GM23248 (cell line): ENCODE measurements around the gene PFKFB4. TPM values are rescaled to one million over a fixed set of nuclear protein-coding genes. Genes with fewer than 3 reads are reported as not detected.
"Not testable (repeated sequence)": the region's sequence is repeated elsewhere in the genome, so short reads cannot be mapped to it uniquely, and the experiment has no call there.

Source experiments
- DNase-seq: peaks from one replicate; pipeline ENCODE4 v3.0.0-alpha.2; 2015
- H2AFZ ChIP-seq: fragments of 200-600 bp; sonication (generic); 2 replicates; pipeline ENCODE4 v1.6.1; 2016; ENCODE audit warnings: antibody characterized with exemption
- H3F3A ChIP-seq: fragments of 200-600 bp; sonication (generic); 2 replicates; pipeline ENCODE4 v1.6.1; 2016; ENCODE audit warnings: mild to moderate bottlenecking, antibody characterized with exemption, mixed run types; ENCODE audit not compliant: insufficient read depth
- H3K27ac ChIP-seq: fragments of 200-600 bp; sonication (generic); 2 replicates; pipeline ENCODE4 v1.5.1; 2016; ENCODE audit warnings: mild to moderate bottlenecking
- H3K27me3 ChIP-seq: fragments of 200-600 bp; sonication (generic); replicated peaks from 2 replicates; pipeline ENCODE4 v1.6.1; 2016; ENCODE audit warnings: mild to moderate bottlenecking; ENCODE audit not compliant: insufficient read depth
- H3K36me3 ChIP-seq: fragments of 200-600 bp; sonication (generic); 2 replicates; pipeline ENCODE4 v1.6.1; 2016; ENCODE audit warnings: low read depth, mild to moderate bottlenecking
- H3K4me1 ChIP-seq: fragments of 200-600 bp; sonication (generic); 2 replicates; pipeline ENCODE4 v1.6.1; 2016; ENCODE audit warnings: mild to moderate bottlenecking; ENCODE audit not compliant: insufficient read depth
- H3K4me2 ChIP-seq: fragments of 200-600 bp; sonication (generic); one replicate; pipeline ENCODE4 v1.6.1; 2016; ENCODE audit warnings: mild to moderate bottlenecking; ENCODE audit not compliant: unreplicated experiment
- H3K4me3 ChIP-seq: fragments of 200-600 bp; sonication (generic); 2 replicates; pipeline ENCODE4 v1.5.1; 2016; ENCODE audit warnings: mild to moderate bottlenecking
- H3K79me2 ChIP-seq: fragments of 200-600 bp; sonication (generic); 2 replicates; pipeline ENCODE4 v1.6.1; 2016; ENCODE audit warnings: mild to moderate bottlenecking; ENCODE audit not compliant: insufficient read depth
- H3K9ac ChIP-seq: fragments of 200-600 bp; sonication (generic); 2 replicates; pipeline ENCODE4 v1.6.1; 2016; ENCODE audit warnings: mild to moderate bottlenecking
- H3K9me2 ChIP-seq: fragments of 200-600 bp; sonication (generic); 2 replicates; pipeline ENCODE4 v1.6.1; 2016; ENCODE audit warnings: mixed run types, mild to moderate bottlenecking, moderate library complexity; ENCODE audit not compliant: insufficient read depth
- H3K9me3 ChIP-seq: fragments of 200-600 bp; sonication (generic); one replicate; pipeline ENCODE4 v1.6.1; 2017; ENCODE audit warnings: low read depth
- H4K20me1 ChIP-seq: fragments of 200-600 bp; sonication (generic); 2 replicates; pipeline ENCODE4 v1.6.0; 2016; ENCODE audit not compliant: insufficient read depth
- EZH2 ChIP-seq: fragments of 200-600 bp; sonication (generic); IDR thresholded peaks from 2 replicates; pipeline ENCODE4 v1.6.1; 2018; ENCODE audit warnings: antibody characterized with exemption, mild to moderate bottlenecking; ENCODE audit not compliant: insufficient read depth, poor library complexity, severe bottlenecking
- EZH2phosphoT487 ChIP-seq: fragments of 200-600 bp; sonication (generic); IDR thresholded peaks from 2 replicates; pipeline ENCODE4 v1.6.1; 2018; ENCODE audit warnings: antibody characterized with exemption, moderate library complexity, mild to moderate bottlenecking, low read depth; ENCODE audit not compliant: insufficient read depth
- WGBS, 2 experiments: methylation state at CpG; one replicate each; pipeline ENCODE4 v1.1.6; 2015 to 2017; ENCODE audit warnings: low lambda C conversion rate in 2 of 2, low coverage in 1 of 2; ENCODE audit errors: missing lambda C conversion rate in 2 of 2; 5-methylcytosine and 5-hydroxymethylcytosine counted together
- in situ Hi-C: fragments of 300-500 bp; cut with MboI; formaldehyde crosslinking; loops from 2 replicates; pipeline ENCODE4 v1.15.0; 2020
- polyA plus RNA-seq: library from polyadenylated mRNA; unstranded; fragments of >200 nt; fragmentation: Nextera tagmentation; extraction: Ambion mirVana; gene quantifications from 2 replicates; pipeline ENCODE4 v1.2.1, GENCODE V29; 2016
- total RNA-seq: library from RNA; depleted of rRNA; stranded (reverse); fragments of >200 nt; shearing (Covaris generic); gene quantifications from 2 replicates; pipeline ENCODE4 v1.2.3, GENCODE V29; 2014

The PFKFB4 gene
- total and polyA plus RNA-seq, 2 experiments from 2014 or later: 10.1 to 15.3 TPM

DNA sequence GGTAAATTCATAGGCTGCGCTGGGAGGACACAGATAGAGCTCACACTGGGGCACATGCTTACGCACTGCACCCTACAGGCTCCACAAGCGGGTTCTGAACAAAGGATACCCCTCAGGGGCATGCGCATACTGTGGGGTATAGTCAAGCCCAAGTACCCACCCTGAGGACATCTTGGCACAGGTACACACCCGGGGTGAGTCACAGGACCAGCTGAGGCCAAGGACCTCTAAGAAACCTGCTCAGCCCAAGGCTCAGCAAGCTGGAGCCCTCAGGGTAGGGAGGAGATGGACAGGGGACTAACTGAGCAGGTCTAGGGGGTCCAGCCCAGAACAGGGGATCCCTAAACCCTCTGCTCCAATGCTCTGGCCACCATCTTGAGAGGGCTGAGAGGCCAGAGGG is 55.9 kb downstream of the PFKFB4 start:
- in situ Hi-C loops: no loop called here
- H2AFZ ChIP-seq: no peak overlapping the region
- peaks cover 8% of the 10 kb centered on the region for H3K4me1 ChIP-seq
- H3K9ac ChIP-seq: no peak overlapping the region
- no peaks in the 10 kb centered on the region for H3K27me3 ChIP-seq
- H3K4me2 ChIP-seq: no peak overlapping the region
- no peaks in the 10 kb centered on the region; the same call in 1 of the 2 replicates for H3K36me3 ChIP-seq
- no peaks in the 10 kb centered on the region for H3F3A ChIP-seq
- WGBS, 2 experiments: 100% methylated on average over 5 of the region's 5 CpGs
- no peaks in the 10 kb centered on the region for H4K20me1 ChIP-seq
- H3K4me3 ChIP-seq: no peak overlapping the region
- no peaks in the 10 kb centered on the region for H3K9me3 ChIP-seq
- H3K9me2 ChIP-seq: no peaks in the 10 kb centered on the region
- no peak for TF ChIP-seq EZH2
- no peak for TF ChIP-seq EZH2phosphoT487
- no peak overlapping the region for H3K27ac ChIP-seq
- DNase-seq: no peak
- H3K79me2 ChIP-seq: peaks cover 18% of the 10 kb centered on the region

DNA sequence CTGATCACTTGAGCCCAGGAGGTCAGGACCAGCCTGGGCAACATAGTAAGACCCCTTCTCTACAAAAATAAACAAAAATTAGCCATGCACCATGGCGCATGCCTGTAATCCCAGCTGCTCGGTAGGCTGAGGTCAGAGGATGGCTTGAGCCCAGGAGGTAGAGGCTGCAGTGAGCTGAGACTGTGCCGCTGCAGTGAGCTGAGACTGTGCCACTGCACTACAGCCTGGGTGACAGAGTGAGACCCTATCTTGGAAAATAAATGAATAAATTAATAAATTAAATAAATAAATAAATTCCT is 63.5 kb downstream of the PFKFB4 start:
- no peak for DNase-seq
- H3K9me2 ChIP-seq: no peaks in the 10 kb centered on the region
- H3K4me1 ChIP-seq: no peaks in the 10 kb centered on the region
- H3K9me3 ChIP-seq: no peaks in the 10 kb centered on the region
- H3K9ac ChIP-seq: no peak overlapping the region
- H3K4me2 ChIP-seq: no peak overlapping the region
- TF ChIP-seq EZH2phosphoT487: no peak
- no peak for TF ChIP-seq EZH2
- in situ Hi-C loops: no loop called here
- H3F3A ChIP-seq: no peaks in the 10 kb centered on the region
- no peak overlapping the region for H3K4me3 ChIP-seq
- no peak overlapping the region for H2AFZ ChIP-seq
- H3K79me2 ChIP-seq: no peaks in the 10 kb centered on the region
- no peaks in the 10 kb centered on the region for H3K27me3 ChIP-seq
- H3K27ac ChIP-seq: no peak overlapping the region
- peaks cover 6% of the 10 kb centered on the region for H3K36me3 ChIP-seq
- 91 to 95% methylated on average over 3 of the region's 3 CpGs for WGBS, 2 experiments
- no peaks in the 10 kb centered on the region for H4K20me1 ChIP-seq

DNA sequence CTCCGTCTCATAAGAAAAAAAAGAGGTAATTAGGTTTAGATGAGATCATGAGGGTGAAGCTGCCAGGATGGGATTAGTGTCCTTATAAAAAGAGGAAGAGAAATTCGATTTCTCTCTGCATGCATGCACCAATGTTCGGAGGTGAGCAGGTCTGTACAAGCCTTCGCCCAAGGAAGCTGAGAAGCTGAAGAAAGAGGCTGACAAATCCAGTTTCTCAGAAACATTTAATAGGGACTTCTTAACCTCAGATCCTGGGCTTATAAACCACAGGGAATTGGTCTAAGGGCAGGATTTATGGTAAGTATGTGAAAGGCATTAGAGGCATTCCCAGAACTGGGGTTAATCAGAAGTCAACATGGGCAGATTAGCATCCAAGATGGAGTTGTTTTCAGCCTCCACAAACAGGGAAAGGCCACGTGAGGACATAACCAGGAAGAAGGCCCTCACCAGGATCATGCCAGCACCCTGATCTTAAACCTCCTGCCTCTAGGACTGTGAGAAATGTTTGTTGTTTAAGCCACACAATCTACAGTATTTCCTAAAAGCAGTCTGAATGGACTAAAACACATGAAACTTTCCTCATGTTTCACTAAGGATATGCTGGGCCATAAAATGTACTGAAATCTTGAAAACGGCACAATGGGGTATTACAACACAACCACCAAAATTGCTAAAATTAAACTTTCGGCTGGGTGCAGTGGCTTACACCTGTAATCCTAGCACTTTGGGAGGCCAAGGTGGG is 64.0 kb downstream of the PFKFB4 start:
- WGBS, 2 experiments: 86% methylated on average over 7 of the region's 7 CpGs
- Histone ChIP-seq H3K9me3 (no peaks in the 10 kb centered on the region), H3F3A (no peaks in the 10 kb centered on the region), H3K27ac (no peak overlapping the region), H3K9ac (no peak overlapping the region), H3K9me2 (no peaks in the 10 kb centered on the region), H2AFZ (no peak overlapping the region), H3K4me3 (no peak overlapping the region), H3K4me2 (no peak overlapping the region), H4K20me1 (no peaks in the 10 kb centered on the region), H3K79me2 (no peaks in the 10 kb centered on the region), H3K4me1 (no peaks in the 10 kb centered on the region), H3K27me3 (no peaks in the 10 kb centered on the region), H3K36me3 (peaks cover 6% of the 10 kb centered on the region)
- TF ChIP-seq EZH2phosphoT487 (no peak), EZH2 (no peak)
- in situ Hi-C loops: no loop called here
- DNase-seq: no peak

DNA sequence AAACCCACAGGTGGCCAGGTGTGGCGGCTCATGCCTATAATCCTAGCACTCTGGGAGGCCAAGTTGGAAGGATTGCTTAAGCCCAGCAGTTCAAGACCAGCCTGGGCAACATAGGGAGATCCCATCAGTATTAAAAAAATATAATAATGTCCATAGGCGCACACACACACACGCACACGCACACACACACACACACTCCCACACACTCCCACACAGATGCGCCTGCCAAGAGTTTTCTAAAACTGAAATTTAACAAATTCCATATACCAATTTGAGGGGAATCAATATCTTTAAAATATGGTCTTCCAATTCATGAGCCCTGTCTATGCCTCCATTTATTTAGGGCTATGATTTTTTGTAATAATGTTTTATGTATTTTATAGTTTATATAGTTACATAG is 69.7 kb downstream of the PFKFB4 start:
- no peaks in the 10 kb centered on the region for H3K4me1 ChIP-seq
- no peaks in the 10 kb centered on the region for H3F3A ChIP-seq
- no peak overlapping the region for H3K9ac ChIP-seq
- no peak overlapping the region for H3K4me3 ChIP-seq
- H3K9me2 ChIP-seq: no peaks in the 10 kb centered on the region
- WGBS, 2 experiments: 85 to 93% methylated on average over 5 of the region's 5 CpGs
- H3K79me2 ChIP-seq: no peaks in the 10 kb centered on the region
- DNase-seq: no peak
- H3K27ac ChIP-seq: no peak overlapping the region
- no peaks in the 10 kb centered on the region for H3K9me3 ChIP-seq
- no peak overlapping the region for H3K4me2 ChIP-seq
- no peaks in the 10 kb centered on the region for H3K27me3 ChIP-seq
- TF ChIP-seq EZH2: no peak
- no peak for TF ChIP-seq EZH2phosphoT487
- in situ Hi-C loops: no loop called here
- no peaks in the 10 kb centered on the region for H3K36me3 ChIP-seq
- no peaks in the 10 kb centered on the region for H4K20me1 ChIP-seq
- no peak overlapping the region for H2AFZ ChIP-seq

DNA sequence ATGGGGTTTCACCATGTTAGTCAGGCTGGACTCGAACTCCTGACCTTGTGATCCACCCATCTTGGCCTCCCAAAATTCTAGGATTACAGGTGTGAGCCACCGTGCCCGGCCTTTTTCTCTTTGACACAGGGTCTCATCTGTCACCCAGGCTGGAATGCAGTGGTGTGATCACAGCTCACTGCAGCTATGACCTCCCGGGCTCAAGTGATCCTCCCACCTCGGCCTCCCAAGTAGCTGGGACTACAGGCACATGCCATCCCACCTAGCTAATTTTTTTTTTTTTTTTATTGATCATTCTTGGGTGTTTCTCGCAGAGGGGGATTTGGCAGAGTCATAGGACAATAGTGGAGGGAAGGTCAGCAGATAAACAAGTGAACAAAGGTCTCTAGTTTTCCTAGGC is 73.8 kb downstream of the PFKFB4 start:
- H3F3A ChIP-seq, H3K9ac ChIP-seq, H3K4me3 ChIP-seq, H3K27ac ChIP-seq, H4K20me1 ChIP-seq, H3K79me2 ChIP-seq, DNase-seq, H3K4me1 ChIP-seq, H3K4me2 ChIP-seq, H3K36me3 ChIP-seq, H3K9me3 ChIP-seq, H3K9me2 ChIP-seq, H2AFZ ChIP-seq, H3K27me3 ChIP-seq, in situ Hi-C loops: not testable (repeated sequence)
- 98 to 99% methylated on average over 6 of the region's 6 CpGs for WGBS, 2 experiments

DNA sequence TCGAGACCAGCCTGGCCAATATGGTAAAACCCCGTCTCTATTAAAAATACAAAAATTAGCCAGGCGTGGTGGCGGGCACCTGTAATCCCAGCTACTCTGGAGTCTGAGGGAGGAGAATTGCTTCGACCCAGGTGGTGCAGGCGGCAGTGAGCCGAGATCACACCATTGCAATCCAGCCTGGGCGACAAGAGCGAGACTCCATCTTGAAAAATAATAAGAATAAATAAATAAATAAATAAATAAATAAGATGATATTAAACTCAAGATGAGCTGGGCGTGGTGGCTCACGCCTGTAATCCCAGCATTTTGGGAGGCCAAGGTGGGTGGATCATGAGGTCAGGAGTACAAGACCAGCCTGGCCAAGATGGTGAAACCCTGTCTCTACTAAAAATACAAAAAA is 75.7 kb downstream of the PFKFB4 start:
- DNase-seq, H4K20me1 ChIP-seq, H3K9me3 ChIP-seq, H3K36me3 ChIP-seq, in situ Hi-C loops, H3K4me3 ChIP-seq, H3K79me2 ChIP-seq, H3K4me2 ChIP-seq, H3F3A ChIP-seq, H3K27me3 ChIP-seq, H3K27ac ChIP-seq, H2AFZ ChIP-seq, H3K9ac ChIP-seq, H3K9me2 ChIP-seq, H3K4me1 ChIP-seq: not testable (repeated sequence)
- 95% methylated on average over 11 of the region's 11 CpGs for WGBS, 2 experiments
